Large intestine (tissue), 3 donors: Measurements from ENCODE around the gene TNFRSF9. TPM values are rescaled to one million over a fixed set of nuclear protein-coding genes. Genes with fewer than 3 reads are reported as not detected.
A peak's percentile ranks its signal among the peaks of the same experiment; 100 is the strongest.
"Not testable (repeated sequence)": the region's sequence is repeated elsewhere in the genome, so short reads cannot be mapped to it uniquely, and the experiment has no call there.

Experiments
- DNase-seq, 2 donors: peaks; one replicate each; pipeline versions ENCODE4 v3.0.0 to v3.0.0-alpha.2; 2013
- H3K27ac ChIP-seq: one replicate; pipeline ENCODE4 v1.5.1; 2013; ENCODE audit warnings: low read length
- H3K27me3 ChIP-seq: 2 replicates; pipeline ENCODE4 v1.6.1; 2013; ENCODE audit warnings: low read length; ENCODE audit not compliant: control insufficient read depth, insufficient read depth
- H3K36me3 ChIP-seq: 2 replicates; pipeline ENCODE4 v1.6.1; 2013; ENCODE audit warnings: low read length; ENCODE audit not compliant: control insufficient read depth, insufficient read depth
- H3K4me1 ChIP-seq: one replicate; pipeline ENCODE4 v1.6.1; 2013; ENCODE audit warnings: low read length; ENCODE audit not compliant: control insufficient read depth, insufficient read depth
- H3K4me3 ChIP-seq: one replicate; pipeline ENCODE4 v1.5.1; 2013; ENCODE audit warnings: low read length
- H3K9me3 ChIP-seq: one replicate; pipeline ENCODE4 v1.6.1; 2013; ENCODE audit warnings: mild to moderate bottlenecking, low read depth, low read length, moderate library complexity; ENCODE audit not compliant: control insufficient read depth
- WGBS: methylation state at CpG from one replicate; pipeline ENCODE4 v1.1.5; 2013; ENCODE audit warnings: low lambda C conversion rate; ENCODE audit not compliant: insufficient coverage; 5-methylcytosine and 5-hydroxymethylcytosine counted together
- polyA plus RNA-seq: library from polyadenylated mRNA; unstranded; fragments of 120-200 nt; gene quantifications from one replicate; pipeline ENCODE4 v1.2.1, GENCODE V29; 2013

The TNFRSF9 gene
- polyA plus RNA-seq, 1 donor: 0.33 TPM

GRCh38 chr1:7942214-7942921 is 1.7 kb upstream of the TNFRSF9 start:
- WGBS: no CpG with 5 or more reads among the region's 40 CpGs
- Histone ChIP-seq H3K4me3 (no peak overlapping the region), H3K27ac (no peak overlapping the region), H3K9me3 (peaks cover 3% of the 10 kb centered on the region), H3K27me3 (peaks cover 49% of the 10 kb centered on the region), H3K36me3 (no peaks in the 10 kb centered on the region), H3K4me1 (peaks cover 3% of the 10 kb centered on the region)
- peak; percentile 19 to 54 for DNase-seq

GRCh38 chr1:7941437-7941793 is 776 bp upstream of the TNFRSF9 start:
- Histone ChIP-seq H3K36me3 (no peaks in the 10 kb centered on the region), H3K27me3 (peaks cover 55% of the 10 kb centered on the region), H3K9me3 (peaks cover 3% of the 10 kb centered on the region), H3K4me3 (no peak overlapping the region), H3K27ac (no peak overlapping the region), H3K4me1 (peaks cover 3% of the 10 kb centered on the region)
- 100% methylated on average over 1 of the region's 9 CpGs for WGBS
- no peak for DNase-seq

DNA sequence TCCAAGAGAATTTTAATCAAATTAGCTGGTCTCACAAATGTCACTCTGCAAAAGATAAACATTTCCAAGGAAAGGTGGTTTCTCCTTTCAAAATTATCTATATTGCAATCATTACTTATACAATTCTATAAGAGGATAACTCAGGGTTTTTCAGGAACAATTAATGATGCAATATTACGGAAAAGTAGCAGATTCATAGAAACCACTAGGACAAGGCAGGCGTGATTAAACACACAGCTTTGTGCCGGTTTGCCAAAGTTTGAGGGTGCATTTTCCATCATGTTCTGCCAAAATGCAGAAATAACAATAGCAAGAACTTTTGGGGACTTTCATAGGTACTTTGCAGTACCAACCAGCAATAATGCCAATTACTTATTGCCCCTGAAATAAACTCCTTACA is 605 bp downstream of the TNFRSF9 start:
- no CpG with 5 or more reads among the region's 3 CpGs for WGBS
- Histone ChIP-seq H3K36me3 (no peaks in the 10 kb centered on the region), H3K4me3 (no peak overlapping the region), H3K27ac (no peak overlapping the region), H3K27me3 (peaks cover 51% of the 10 kb centered on the region), H3K9me3 (peaks cover 3% of the 10 kb centered on the region), H3K4me1 (peaks cover 3% of the 10 kb centered on the region)
- no peak for DNase-seq

DNA sequence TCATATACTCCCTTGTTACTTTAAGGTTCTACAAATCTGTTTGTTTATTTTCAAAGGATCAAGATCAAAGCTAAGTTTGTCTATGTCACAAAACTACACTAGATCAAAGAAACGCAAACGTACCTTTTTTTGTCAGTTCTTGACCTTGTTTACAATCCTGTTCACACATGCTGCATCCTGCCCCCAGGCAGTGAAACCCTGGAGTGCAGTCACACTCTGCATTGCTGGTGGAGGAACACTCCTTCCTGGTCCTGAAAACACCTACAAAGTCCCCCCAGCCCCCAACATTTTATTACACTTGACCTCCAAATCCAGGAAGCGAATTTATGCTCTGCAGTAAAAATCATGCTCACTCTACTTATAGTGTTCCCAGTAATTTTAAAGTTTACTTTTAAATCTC is 2.6 kb downstream of the TNFRSF9 start:
- WGBS: 44% methylated on average over 1 of the region's 3 CpGs
- Histone ChIP-seq H3K36me3 (no peaks in the 10 kb centered on the region), H3K27ac (no peak overlapping the region), H3K4me3 (no peak overlapping the region), H3K4me1 (peaks cover 3% of the 10 kb centered on the region), H3K9me3 (peaks cover 3% of the 10 kb centered on the region), H3K27me3 (peaks cover 43% of the 10 kb centered on the region)
- no peak for DNase-seq

- Histone ChIP-seq H3K4me3 (no peak overlapping the region), H3K9me3 (no peaks in the 10 kb centered on the region), H3K27ac (no peak overlapping the region), H3K36me3 (no peaks in the 10 kb centered on the region), H3K4me1 (no peaks in the 10 kb centered on the region), H3K27me3 (peaks cover 15% of the 10 kb centered on the region)
- 0% methylated on average over 2 of the region's 15 CpGs for WGBS
- DNase-seq: no peak
These were observed 8.0 kb downstream of the TNFRSF9 start for GRCh38 chr1:7932524-7933138.

DNA sequence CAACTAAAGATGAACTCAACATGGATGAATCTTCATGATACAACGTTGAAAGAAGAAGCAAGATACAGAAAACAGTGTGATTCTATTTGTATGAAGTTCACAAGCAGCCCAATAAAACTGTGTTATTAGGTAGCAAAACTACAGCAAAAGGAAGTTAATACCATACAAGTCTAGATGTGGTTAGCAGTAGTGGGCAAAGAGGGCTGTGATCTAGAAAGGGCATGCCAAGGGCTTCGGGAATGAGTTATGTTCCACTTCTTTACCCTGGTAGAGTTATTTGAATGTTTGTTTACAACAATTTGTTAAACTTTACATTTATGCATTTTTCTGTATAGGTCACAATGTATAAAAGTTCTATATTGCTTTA is 9.2 kb downstream of the TNFRSF9 start:
- Histone ChIP-seq H3K36me3 (no peaks in the 10 kb centered on the region), H3K27ac (no peak overlapping the region), H3K9me3 (no peaks in the 10 kb centered on the region), H3K27me3 (peaks cover 20% of the 10 kb centered on the region), H3K4me3 (no peak overlapping the region), H3K4me1 (no peaks in the 10 kb centered on the region)
- no CpG with 5 or more reads among the region's 2 CpGs for WGBS
- no peak for DNase-seq

DNA sequence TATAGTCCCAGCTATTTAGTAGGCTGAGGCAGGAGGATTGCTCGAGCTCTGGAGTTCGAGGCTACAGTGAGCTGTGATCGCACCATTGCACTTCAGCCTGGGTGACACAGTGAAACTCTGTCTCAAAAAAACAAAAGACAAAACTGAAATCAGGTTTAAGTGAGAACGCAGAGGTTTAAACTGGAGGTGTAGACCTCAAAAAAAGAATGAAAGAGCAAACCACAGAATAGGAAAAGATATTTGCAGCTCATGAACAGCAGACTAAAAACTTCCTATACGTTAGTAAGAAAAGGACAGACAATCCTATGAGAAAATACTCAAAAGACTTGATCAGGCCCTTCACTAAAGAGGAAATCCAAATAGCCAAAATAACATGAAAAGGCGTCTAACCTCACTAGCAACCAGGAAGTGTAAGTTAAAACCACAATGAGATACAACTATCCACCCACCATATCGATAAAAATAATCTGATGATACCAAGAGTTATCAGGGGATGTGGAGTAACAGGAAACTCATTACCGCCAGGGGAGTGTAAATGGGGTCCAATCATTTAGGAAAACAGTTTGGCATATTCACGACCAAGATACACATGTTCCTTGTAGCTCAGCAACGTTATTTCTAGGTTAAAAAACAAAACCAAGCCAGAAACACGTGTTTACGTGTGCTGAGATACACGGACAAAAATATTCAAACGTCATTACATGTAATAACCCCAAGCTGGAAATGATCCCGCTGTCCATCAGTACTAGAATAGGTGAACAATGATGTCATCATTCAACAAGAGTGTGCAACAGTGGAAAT is 9.8 kb downstream of the TNFRSF9 start:
- Histone ChIP-seq H3K27ac (no peak overlapping the region), H3K36me3 (no peaks in the 10 kb centered on the region), H3K9me3 (no peaks in the 10 kb centered on the region), H3K27me3 (peaks cover 24% of the 10 kb centered on the region), H3K4me1 (no peaks in the 10 kb centered on the region), H3K4me3 (no peak overlapping the region)
- 82% methylated on average over 6 of the region's 15 CpGs for WGBS
- DNase-seq: no peak

GRCh38 chr1:7929637-7930036 is 11.0 kb downstream of the TNFRSF9 start:
- H3K36me3 ChIP-seq: no peaks in the 10 kb centered on the region
- H3K27ac ChIP-seq: no peak overlapping the region
- H3K4me1 ChIP-seq: no peaks in the 10 kb centered on the region
- WGBS: no CpG with 5 or more reads among the region's 7 CpGs
- H3K27me3 ChIP-seq: peaks cover 30% of the 10 kb centered on the region
- DNase-seq: no peak
- H3K9me3 ChIP-seq: no peaks in the 10 kb centered on the region
- no peak overlapping the region for H3K4me3 ChIP-seq

- WGBS: 92% methylated on average over 2 of the region's 4 CpGs
- H3K4me1 ChIP-seq: no peaks in the 10 kb centered on the region
- no peaks in the 10 kb centered on the region for H3K36me3 ChIP-seq
- DNase-seq: no peak
- no peak overlapping the region for H3K4me3 ChIP-seq
- H3K27ac ChIP-seq: no peak overlapping the region
- H3K27me3 ChIP-seq: peaks cover 30% of the 10 kb centered on the region
- no peaks in the 10 kb centered on the region for H3K9me3 ChIP-seq
These were observed 12.4 kb downstream of the TNFRSF9 start for GRCh38 chr1:7928247-7928646.

GRCh38 chr1:7927061-7927460 is 13.6 kb downstream of the TNFRSF9 start:
- H3K4me3 ChIP-seq, DNase-seq, H3K36me3 ChIP-seq, H3K9me3 ChIP-seq, H3K4me1 ChIP-seq, H3K27ac ChIP-seq: not testable (repeated sequence)
- no CpG with 5 or more reads among the region's 8 CpGs for WGBS
- peaks cover 30% of the 10 kb centered on the region for H3K27me3 ChIP-seq
